ENCODE measurements around the gene C14orf180.

DNA sequence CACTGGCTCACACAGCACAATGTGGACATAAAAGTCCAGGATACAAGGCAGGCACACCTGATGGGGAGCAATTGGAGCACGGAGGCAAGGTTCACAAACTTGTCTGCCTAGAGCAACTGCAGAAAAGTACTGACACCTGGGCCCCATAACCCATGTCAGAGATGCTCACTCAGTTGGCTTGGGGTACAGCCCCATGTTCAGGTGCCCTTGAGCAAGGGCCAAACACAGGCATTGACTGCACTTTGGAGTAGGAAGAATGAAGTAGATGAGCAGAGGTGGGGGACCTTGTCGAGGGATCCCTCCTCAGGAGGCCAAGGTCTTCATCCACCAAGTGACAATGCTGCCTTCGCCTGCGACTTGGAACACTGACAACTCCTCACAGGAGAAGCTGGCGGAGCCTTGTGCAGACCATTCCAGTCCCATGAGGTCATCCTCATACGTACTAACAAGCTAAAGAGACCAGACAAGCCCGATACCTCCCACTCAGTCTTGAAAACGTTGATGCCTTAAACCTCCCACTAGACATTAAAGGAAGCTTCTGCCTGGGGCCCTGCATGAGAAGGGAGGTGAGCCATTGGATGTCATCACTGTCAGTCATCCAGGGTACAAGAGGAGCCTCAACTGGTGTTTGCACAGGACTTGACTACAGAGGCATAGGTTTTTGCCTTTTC is 42.5 kb upstream of the C14orf180 start:
- no peak for TF ChIP-seq POLR2A (IDR thresholded peaks at IDR 0.05)
- TF ChIP-seq, protein P1, sequence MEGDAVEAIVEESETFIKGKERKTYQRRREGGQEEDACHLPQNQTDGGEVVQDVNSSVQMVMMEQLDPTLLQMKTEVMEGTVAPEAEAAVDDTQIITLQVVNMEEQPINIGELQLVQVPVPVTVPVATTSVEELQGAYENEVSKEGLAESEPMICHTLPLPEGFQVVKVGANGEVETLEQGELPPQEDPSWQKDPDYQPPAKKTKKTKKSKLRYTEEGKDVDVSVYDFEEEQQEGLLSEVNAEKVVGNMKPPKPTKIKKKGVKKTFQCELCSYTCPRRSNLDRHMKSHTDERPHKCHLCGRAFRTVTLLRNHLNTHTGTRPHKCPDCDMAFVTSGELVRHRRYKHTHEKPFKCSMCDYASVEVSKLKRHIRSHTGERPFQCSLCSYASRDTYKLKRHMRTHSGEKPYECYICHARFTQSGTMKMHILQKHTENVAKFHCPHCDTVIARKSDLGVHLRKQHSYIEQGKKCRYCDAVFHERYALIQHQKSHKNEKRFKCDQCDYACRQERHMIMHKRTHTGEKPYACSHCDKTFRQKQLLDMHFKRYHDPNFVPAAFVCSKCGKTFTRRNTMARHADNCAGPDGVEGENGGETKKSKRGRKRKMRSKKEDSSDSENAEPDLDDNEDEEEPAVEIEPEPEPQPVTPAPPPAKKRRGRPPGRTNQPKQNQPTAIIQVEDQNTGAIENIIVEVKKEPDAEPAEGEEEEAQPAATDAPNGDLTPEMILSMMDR (IDR thresholded peaks at IDR 0.05), result no peak
